Globus pallidus (tissue), 1 donor: ENCODE measurements around the gene CCNE1.

ENCODE experiments used
- DNase-seq: peaks from one replicate; pipeline ENCODE4 v3.0.0-alpha.2; 2015; ENCODE audit warnings: low spot score

Gene CCNE1

GRCh38 chr19:29844891-29845573 is 33.2 kb downstream of the CCNE1 start:
- DNase-seq: peak; percentile 87

- DNase-seq: peak; percentile 27
Observed at GRCh38 chr19:29845574-29846176, 33.9 kb downstream of the CCNE1 start.

GRCh38 chr19:29849208-29849607 is 37.4 kb downstream of the CCNE1 start:
- no peak for DNase-seq

GRCh38 chr19:29850482-29850881 is 38.7 kb downstream of the CCNE1 start:
- no peak for DNase-seq

- DNase-seq: no peak
Observed at GRCh38 chr19:29851769-29852521, 40.2 kb downstream of the CCNE1 start.

- no peak for DNase-seq
Observed at GRCh38 chr19:29854033-29854432, 42.2 kb downstream of the CCNE1 start.

- no peak for DNase-seq
Observed at GRCh38 chr19:29855087-29855486, 43.3 kb downstream of the CCNE1 start.

- DNase-seq: no peak
Observed at GRCh38 chr19:29855741-29856500, 44.1 kb downstream of the CCNE1 start.

GRCh38 chr19:29858000-29858596 is 46.3 kb downstream of the CCNE1 start:
- no peak for DNase-seq

GRCh38 chr19:29858621-29859020 is 46.8 kb downstream of the CCNE1 start:
- no peak for DNase-seq

- DNase-seq: no peak
Observed at GRCh38 chr19:29860492-29860891, 48.7 kb downstream of the CCNE1 start.

- no peak for DNase-seq
Observed at GRCh38 chr19:29861574-29861973, 49.8 kb downstream of the CCNE1 start.

GRCh38 chr19:29866011-29866410 is 54.2 kb downstream of the CCNE1 start:
- DNase-seq: no peak

- no peak for DNase-seq
Observed at GRCh38 chr19:29867984-29868383, 56.2 kb downstream of the CCNE1 start.

- no peak for DNase-seq
Observed at GRCh38 chr19:29871143-29871542, 59.4 kb downstream of the CCNE1 start.

- no peak for DNase-seq
Observed at GRCh38 chr19:29872224-29872731, 60.5 kb downstream of the CCNE1 start.

GRCh38 chr19:29873024-29873800 is 61.4 kb downstream of the CCNE1 start:
- no peak for DNase-seq
